Muscle layer of colon (tissue), 2 donors: ENCODE measurements around the gene ADM2.
A peak's percentile ranks its signal among the peaks of the same experiment; 100 is the strongest.

Source experiments
- H3K27ac ChIP-seq: one replicate; pipeline ENCODE4 v1.7.0; 2013; ENCODE audit warnings: low read depth, mild to moderate bottlenecking, low read length, moderate library complexity
- H3K27me3 ChIP-seq, 2 donors: one replicate each; pipeline ENCODE4 v1.7.0; 2013; ENCODE audit warnings: low read length in 2 of 2, mild to moderate bottlenecking in 2 of 2; ENCODE audit not compliant: insufficient read depth in 2 of 2, control insufficient read depth in 1 of 2
- H3K36me3 ChIP-seq: one replicate; pipeline ENCODE4 v1.7.0; 2013; ENCODE audit warnings: mild to moderate bottlenecking, low read length; ENCODE audit not compliant: insufficient read depth
- H3K4me1 ChIP-seq: one replicate; pipeline ENCODE4 v1.7.0; 2013; ENCODE audit warnings: mild to moderate bottlenecking, low read length; ENCODE audit not compliant: insufficient read depth
- H3K4me3 ChIP-seq, 2 donors: one replicate each; pipeline ENCODE4 v1.7.0; 2013; ENCODE audit warnings: low read length in 2 of 2, low read depth in 1 of 2, mild to moderate bottlenecking in 1 of 2, moderate library complexity in 1 of 2
- H3K9ac ChIP-seq: one replicate; pipeline ENCODE4 v1.7.0; 2013; ENCODE audit warnings: low read length
- H3K9me3 ChIP-seq: one replicate; pipeline ENCODE4 v1.7.0; 2013; ENCODE audit warnings: mild to moderate bottlenecking, low read length
- donor health status: abdominal sarcoma.
- donor health status: Adenocarcinoma of cecum.

ADM2 gene

GRCh38 chr22:50497093-50497492, 15.8 kb downstream of the ADM2 start:
- no peak overlapping the region for H3K27ac ChIP-seq
- no peaks in the 10 kb centered on the region for H3K36me3 ChIP-seq
- no peak overlapping the region for H3K4me3 ChIP-seq
- no peaks in the 10 kb centered on the region for H3K9me3 ChIP-seq
- no peaks in the 10 kb centered on the region for H3K27me3 ChIP-seq
- no peak overlapping the region for H3K9ac ChIP-seq
- H3K4me1 ChIP-seq = no peaks in the 10 kb centered on the region

GRCh38 chr22:50498322-50498890, 17.1 kb downstream of the ADM2 start:
- Histone ChIP-seq H3K4me3 (no peak overlapping the region), H3K27me3 (no peaks in the 10 kb centered on the region), H3K9me3 (no peaks in the 10 kb centered on the region), H3K4me1 (no peaks in the 10 kb centered on the region), H3K27ac (no peak overlapping the region), H3K36me3 (peaks cover 8% of the 10 kb centered on the region), H3K9ac (no peak overlapping the region)

DNA sequence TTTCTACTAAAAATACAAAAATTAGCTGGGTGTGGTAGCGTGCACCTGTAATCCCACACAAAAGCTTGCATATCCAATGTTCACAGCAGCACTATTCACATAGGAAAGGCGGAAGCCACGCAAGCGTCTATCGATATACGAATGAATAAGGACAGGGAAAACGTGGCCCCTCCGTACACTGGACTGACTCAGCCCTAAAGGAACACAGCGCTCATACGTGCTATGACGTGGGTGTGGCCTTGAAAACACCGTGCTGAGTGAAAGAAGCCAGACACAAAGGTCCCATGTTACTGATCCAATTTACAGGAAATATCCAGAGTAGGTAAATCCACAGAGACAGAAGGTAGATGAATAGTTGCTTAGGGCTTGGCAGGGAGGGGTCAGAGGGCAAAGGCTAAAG, 19.1 kb downstream of the ADM2 start:
- H3K4me3 ChIP-seq = no peak overlapping the region
- H3K27ac ChIP-seq = no peak overlapping the region
- H3K4me1 ChIP-seq = no peaks in the 10 kb centered on the region
- no peak overlapping the region for H3K9ac ChIP-seq
- no peaks in the 10 kb centered on the region for H3K27me3 ChIP-seq
- H3K36me3 ChIP-seq = peaks cover 16% of the 10 kb centered on the region
- H3K9me3 ChIP-seq = no peaks in the 10 kb centered on the region

DNA sequence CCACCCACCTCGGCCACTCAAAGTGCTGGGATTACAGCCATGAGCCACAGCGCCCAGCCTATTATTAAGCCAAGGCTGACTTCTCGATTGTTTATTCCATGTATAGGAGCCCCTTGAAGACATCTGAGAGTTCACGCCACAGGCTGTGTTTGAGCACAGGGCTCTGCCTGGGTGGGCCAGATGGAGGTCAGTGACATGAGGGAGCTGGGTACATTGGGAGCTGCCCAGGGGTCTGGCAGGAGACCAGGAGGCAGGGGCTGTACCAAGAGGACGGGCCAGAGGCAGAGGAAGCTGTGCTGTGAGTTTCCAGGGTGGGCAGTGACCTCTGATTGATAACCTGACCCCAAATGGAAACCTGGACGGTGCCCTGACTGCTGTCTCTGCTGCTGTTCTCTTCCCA, 20.8 kb downstream of the ADM2 start:
- Histone ChIP-seq H3K9me3 (no peaks in the 10 kb centered on the region), H3K9ac (no peak overlapping the region), H3K4me3 (no peak overlapping the region)

GRCh38 chr22:50502628-50503474, 21.5 kb downstream of the ADM2 start:
- Histone ChIP-seq H3K4me1 (peaks cover 12% of the 10 kb centered on the region), H3K36me3 (peaks cover 21% of the 10 kb centered on the region), H3K27ac (no peak overlapping the region), H3K4me3 (no peak overlapping the region), H3K27me3 (no peaks in the 10 kb centered on the region), H3K9me3 (no peaks in the 10 kb centered on the region), H3K9ac (no peak overlapping the region)

More for the DNA sequence above, 20.8 kb downstream of the ADM2 start:
- H3K36me3 ChIP-seq = peaks cover 21% of the 10 kb centered on the region
- no peaks in the 10 kb centered on the region for H3K27me3 ChIP-seq
- peaks cover 12% of the 10 kb centered on the region for H3K4me1 ChIP-seq
- no peak overlapping the region for H3K27ac ChIP-seq

- Histone ChIP-seq H3K4me3 (no peak overlapping the region), H3K36me3 (peaks cover 21% of the 10 kb centered on the region), H3K27me3 (no peaks in the 10 kb centered on the region), H3K27ac (no peak overlapping the region), H3K9ac (no peak overlapping the region), H3K9me3 (no peaks in the 10 kb centered on the region), H3K4me1 (peaks cover 14% of the 10 kb centered on the region)
Observed at GRCh38 chr22:50503475-50504145, 22.3 kb downstream of the ADM2 start.

DNA sequence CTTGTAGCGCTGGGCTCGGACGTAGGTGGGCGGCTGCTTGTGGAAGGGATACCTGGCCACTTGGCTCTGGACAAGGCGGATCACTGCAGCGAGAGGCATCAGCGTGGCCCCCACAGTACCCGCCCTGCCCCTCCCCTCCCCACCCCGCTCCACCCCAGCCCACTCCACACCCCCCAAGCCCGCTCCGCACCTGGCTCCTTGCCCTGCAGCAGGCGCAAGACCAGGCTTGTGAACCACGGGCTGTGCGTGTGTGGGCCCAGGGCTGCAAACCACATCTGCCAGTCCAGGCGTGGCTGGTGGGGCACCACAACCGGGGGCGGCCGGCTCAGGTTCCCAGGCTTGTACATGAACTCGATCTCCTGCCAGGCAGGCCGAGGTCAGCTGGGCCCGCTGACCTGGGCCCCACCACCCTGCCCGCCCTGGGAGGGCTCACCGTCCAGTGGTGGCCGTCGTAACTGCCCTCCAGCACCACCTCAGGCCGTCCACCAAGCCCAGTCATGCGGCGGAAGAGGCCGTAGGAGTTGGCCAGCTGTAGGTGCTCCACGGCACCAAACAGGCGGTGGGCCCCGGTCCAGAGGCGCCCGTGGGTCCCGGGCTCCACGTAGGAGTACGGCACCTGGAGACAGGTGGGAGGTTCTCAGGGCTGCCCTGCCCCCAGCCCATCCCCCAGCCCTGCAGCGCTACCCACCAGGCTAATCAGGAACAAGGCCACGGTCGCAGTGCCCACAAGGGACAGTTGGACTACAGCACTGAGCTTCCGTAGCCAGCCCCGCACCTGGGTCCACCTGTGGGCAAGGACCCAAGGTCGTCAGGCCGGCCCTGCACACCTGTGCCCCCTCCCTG, 23.2 kb downstream of the ADM2 start:
- no peak overlapping the region for H3K4me3 ChIP-seq
- H3K36me3 ChIP-seq = peaks cover 21% of the 10 kb centered on the region
- H3K27ac ChIP-seq = no peak overlapping the region
- H3K9me3 ChIP-seq = no peaks in the 10 kb centered on the region
- H3K9ac ChIP-seq = no peak overlapping the region
- H3K4me1 ChIP-seq = peaks cover 22% of the 10 kb centered on the region
- no peaks in the 10 kb centered on the region for H3K27me3 ChIP-seq

- Histone ChIP-seq H3K4me3 (no peak overlapping the region), H3K4me1 (peaks cover 22% of the 10 kb centered on the region), H3K27ac (no peak overlapping the region), H3K36me3 (peaks cover 21% of the 10 kb centered on the region), H3K27me3 (no peaks in the 10 kb centered on the region), H3K9ac (no peak overlapping the region), H3K9me3 (no peaks in the 10 kb centered on the region)
Observed at GRCh38 chr22:50505276-50505775, 24.0 kb downstream of the ADM2 start.

DNA sequence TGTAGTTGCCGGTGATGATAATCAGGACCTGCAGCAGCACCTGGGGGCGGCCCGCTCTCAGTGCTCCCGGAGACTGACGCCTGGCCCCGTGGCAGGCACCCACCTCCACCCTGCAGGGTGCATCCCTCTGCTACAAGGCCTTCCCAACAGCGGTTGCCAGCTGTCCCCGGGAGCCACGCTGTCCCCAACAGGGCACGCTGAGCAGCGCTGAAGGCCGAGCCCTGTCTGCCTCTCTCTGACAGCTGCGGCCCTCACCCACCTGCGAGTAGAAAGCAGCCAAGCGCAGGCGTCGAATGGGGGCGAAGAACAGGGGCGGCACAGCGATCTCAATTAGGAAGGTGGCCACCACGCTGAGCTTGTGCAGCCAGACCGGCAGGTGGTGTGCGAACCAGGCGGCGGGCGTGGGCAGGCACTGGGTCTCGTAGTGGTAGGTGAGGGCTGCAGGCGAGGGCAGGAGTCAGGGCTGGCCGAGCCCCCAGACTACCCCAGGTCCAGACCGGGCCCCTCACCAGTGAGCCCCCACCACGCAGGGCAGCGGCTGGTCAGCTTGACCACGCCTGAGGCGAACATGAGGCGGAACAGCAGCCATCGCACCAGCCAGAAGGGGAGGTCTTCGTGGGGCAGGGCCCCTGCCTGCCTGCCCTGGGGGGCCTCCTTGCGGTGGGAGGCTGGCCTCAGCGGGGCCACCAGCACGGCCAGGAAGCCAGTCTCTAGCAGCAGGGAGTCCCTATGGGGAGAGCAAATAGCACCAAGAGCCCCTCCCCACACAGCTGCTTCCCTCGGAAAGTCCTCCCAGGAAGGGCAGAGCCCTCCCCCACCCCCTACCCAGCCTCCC, 24.6 kb downstream of the ADM2 start:
- Histone ChIP-seq H3K36me3 (peaks cover 21% of the 10 kb centered on the region), H3K4me1 (peaks cover 22% of the 10 kb centered on the region), H3K9me3 (no peaks in the 10 kb centered on the region), H3K27ac (no peak overlapping the region), H3K27me3 (no peaks in the 10 kb centered on the region), H3K4me3 (peak overlapping the region; percentile 96 to 99), H3K9ac (peak overlapping the region; percentile 93)

GRCh38 chr22:50506611-50507420, 25.5 kb downstream of the ADM2 start:
- Histone ChIP-seq H3K4me1 (peaks cover 22% of the 10 kb centered on the region), H3K9me3 (no peaks in the 10 kb centered on the region), H3K4me3 (peak overlapping the region; percentile 96 to 99), H3K27me3 (no peaks in the 10 kb centered on the region), H3K9ac (peak overlapping the region; percentile 93), H3K36me3 (peaks cover 21% of the 10 kb centered on the region), H3K27ac (peak overlapping the region; percentile 87)
